Activated CD8-positive, alpha-beta T cell treated with anti-CD3 and anti-CD28 coated beads for 36 hours (primary cell): ENCODE measurements around the gene C1orf174. TPM values are rescaled to one million over a fixed set of nuclear protein-coding genes. Genes with fewer than 3 reads are reported as not detected.

Source experiments
- ATAC-seq: fragments of 200-7000 bp; cut with Tn5 transposase; one replicate; pipeline ENCODE4 v1.10.0; 2021; ENCODE audit warnings: mild to moderate bottlenecking, moderate library complexity
- CTCF ChIA-PET: fragments of 350-600 bp; sonication (Branson Sonifier 250); formaldehyde crosslinking; loops from one replicate; lab custom pipeline; 2021; ENCODE audit warnings: antibody characterized with exemption; lab: Charles Lee
- POLR2A ChIA-PET: fragments of 350-600 bp; sonication (Branson Sonifier 250); formaldehyde crosslinking; loops from one replicate; lab custom pipeline; 2021; ENCODE audit warnings: antibody characterized with exemption; lab: Charles Lee
- DNase-seq: peaks from one replicate; pipeline ENCODE4 v3.0.0-alpha.2; 2020
- H3K27ac Mint-ChIP-seq: one replicate; pipeline ENCODE4 v1.8.0; 2021; ENCODE audit warnings: mild to moderate bottlenecking, mixed read lengths
- H3K27me3 Mint-ChIP-seq: one replicate; pipeline ENCODE4 v1.8.0; 2021; ENCODE audit warnings: mixed read lengths
- H3K36me3 Mint-ChIP-seq: one replicate; pipeline ENCODE4 v1.8.0; 2021; ENCODE audit warnings: low read depth, mixed read lengths
- H3K4me1 Mint-ChIP-seq: one replicate; pipeline ENCODE4 v1.8.0; 2021; ENCODE audit warnings: low read depth, mixed read lengths
- H3K4me3 Mint-ChIP-seq: one replicate; pipeline ENCODE4 v1.8.0; 2021; ENCODE audit warnings: mild to moderate bottlenecking, moderate library complexity, mixed read lengths
- H3K9me3 Mint-ChIP-seq: one replicate; pipeline ENCODE4 v1.8.0; 2021; ENCODE audit warnings: mixed read lengths
- CTCF ChIP-seq: fragments of 200-600 bp; IDR thresholded peaks from one replicate; pipeline ENCODE4 v1.8.0; 2022; ENCODE audit warnings: antibody characterized with exemption, mild to moderate bottlenecking
- intact Hi-C: fragments of 100-400 bp; cut with micrococcal nuclease; formaldehyde crosslinking; loops from one replicate; pipeline ENCODE4 v1.10.0; 2022
- total RNA-seq, 2 experiments: library from RNA; stranded (reverse); gene quantifications; one replicate each; pipeline ENCODE4 v1.2.3, GENCODE V29; 2021

Gene C1orf174
- total RNA-seq, 2 experiments from 2014 or later = 43.7 to 44.0 TPM

- CTCF ChIA-PET = interaction anchor here (1.0 to 2.1 kb wide), 7 partner anchors 11 to 209 kb away, joined by 3 to 11 read pairs (median 5); partner anchors contain the start of gene C1orf174
- POLR2A ChIA-PET = interaction anchor here (1.3 to 4.4 kb wide), 4 partner anchors 15 to 43 kb away, joined by 3 to 18 read pairs (median 5); partner anchors contain the start of gene C1orf174
- peaks cover 37% of the 10 kb centered on the region for H3K4me1 Mint-ChIP-seq
Observed at GRCh38 chr1:3856923-3857790, 42.9 kb downstream of the C1orf174 start, which contains the start of the genes CEP104 and DFFB. Gene CEP104, minus strand, starts transcription at chr1:3857211. Its CDS starts 4,804 bp downstream, at chr1:3852407. Gene DFFB, plus strand, starts transcription at chr1:3857476. Its CDS starts 128 bp downstream, at chr1:3857604.

GRCh38 chr1:3852711-3853485 lies 47.2 kb downstream of the C1orf174 start:
- Mint-ChIP-seq H3K4me3 (no peak overlapping the region), H3K27me3 (no peaks in the 10 kb centered on the region), H3K27ac (no peak overlapping the region), H3K9me3 (no peaks in the 10 kb centered on the region), H3K36me3 (peaks cover 4% of the 10 kb centered on the region), H3K4me1 (peaks cover 22% of the 10 kb centered on the region)
- POLR2A ChIA-PET = no interaction called here
- intact Hi-C loops = no loop called here
- CTCF ChIA-PET = interaction anchor here (1.3 kb wide), 1 partner anchor 11 kb away, joined by 3 read pairs; no protein-coding TSS in a partner anchor
- TF ChIP-seq CTCF = no peak
- no peak for DNase-seq
- no peak for ATAC-seq

More at GRCh38 chr1:3856923-3857790, 42.9 kb downstream of the C1orf174 start, which contains the start of the genes CEP104 and DFFB:
- Mint-ChIP-seq H3K4me3 (peak within 1 kb of the TSS; percentile 95), H3K36me3 (peaks cover 2% of the 10 kb centered on the region), H3K27ac (peak within 1 kb of the TSS; percentile 90), H3K27me3 (no peaks in the 10 kb centered on the region), H3K9me3 (no peaks in the 10 kb centered on the region)
- intact Hi-C loops = loop anchor here (1.0 kb wide), 1 partner anchor 43 kb away; the partner anchor contains the start of gene C1orf174
- peak; percentile 53 for TF ChIP-seq CTCF
- DNase-seq = peak; percentile 98
- peak; percentile 98 for ATAC-seq

- POLR2A ChIA-PET = no interaction called here
- CTCF ChIA-PET = interaction anchor here (1.3 kb wide), 1 partner anchor 10 kb away, joined by 3 read pairs; no protein-coding TSS in a partner anchor
- no peak for ATAC-seq
- intact Hi-C loops = no loop called here
- TF ChIP-seq CTCF = no peak
- Mint-ChIP-seq H3K27ac (no peak overlapping the region), H3K36me3 (peaks cover 6% of the 10 kb centered on the region), H3K9me3 (no peaks in the 10 kb centered on the region), H3K4me3 (no peak overlapping the region), H3K27me3 (no peaks in the 10 kb centered on the region), H3K4me1 (peaks cover 22% of the 10 kb centered on the region)
- no peak for DNase-seq
Observed at GRCh38 chr1:3852091-3852490, 48.0 kb downstream of the C1orf174 start.

- intact Hi-C loops = no loop called here
- ChIA-PET POLR2A (no interaction called here), CTCF (interaction anchor here (1.3 kb wide), 1 partner anchor 9 kb away, joined by 3 read pairs; no protein-coding TSS in a partner anchor)
- Mint-ChIP-seq H3K27ac (no peak overlapping the region), H3K27me3 (no peaks in the 10 kb centered on the region), H3K36me3 (peaks cover 6% of the 10 kb centered on the region), H3K9me3 (no peaks in the 10 kb centered on the region), H3K4me1 (peaks cover 22% of the 10 kb centered on the region), H3K4me3 (no peak overlapping the region)
- no peak for DNase-seq
- no peak for ATAC-seq
- TF ChIP-seq CTCF = no peak
Observed at GRCh38 chr1:3851292-3851691, 48.8 kb downstream of the C1orf174 start.
